ENCODE measurements around the gene TNXB. TPM values are rescaled to one million over a fixed set of nuclear protein-coding genes. Genes with fewer than 3 reads are reported as not detected.

The TNXB gene
- total RNA-seq, 1 experiment from 2014 or later, result 1.8 TPM

Other genes starting within 250 kb of the TNXB start
- 111 TPM for gene NEU1, start 246.5 kb downstream of the TNXB start, total RNA-seq (2021; ENCODE audit: unreplicated experiment)
- 2.7 TPM for gene SLC44A4, start 230.3 kb downstream of the TNXB start, total RNA-seq (2021; ENCODE audit: unreplicated experiment)
- gene EHMT2, start 211.6 kb downstream of the TNXB start, total RNA-seq (2021; ENCODE audit: unreplicated experiment), result 60.4 TPM
- 9.4 TPM for gene ZBTB12, start 207.3 kb downstream of the TNXB start, total RNA-seq (2021; ENCODE audit: unreplicated experiment)
- gene C2, start 181.6 kb downstream of the TNXB start, total RNA-seq (2021; ENCODE audit: unreplicated experiment), result 1.0 TPM
- gene CFB, start 163.2 kb downstream of the TNXB start, total RNA-seq (2021; ENCODE audit: unreplicated experiment), result 5.6 TPM
- gene NELFE, start 150.4 kb downstream of the TNXB start, total RNA-seq (2021; ENCODE audit: unreplicated experiment), result 94.9 TPM
- 121 TPM for gene SKIC2, start 150.2 kb downstream of the TNXB start, total RNA-seq (2021; ENCODE audit: unreplicated experiment)
- gene DXO, start 137.2 kb downstream of the TNXB start, total RNA-seq (2021; ENCODE audit: unreplicated experiment), result 38.1 TPM
- gene C4A, start 127.3 kb downstream of the TNXB start, total RNA-seq (2021; ENCODE audit: unreplicated experiment), result 8.1 TPM
- gene C4B, start 94.5 kb downstream of the TNXB start, total RNA-seq (2021; ENCODE audit: unreplicated experiment), result 8.8 TPM
- gene CYP21A2, start 70.9 kb downstream of the TNXB start, total RNA-seq (2021; ENCODE audit: unreplicated experiment), result 1.1 TPM
- 127 TPM for gene ATF6B, start 18.9 kb upstream of the TNXB start, total RNA-seq (2021; ENCODE audit: unreplicated experiment)
- gene FKBPL, start 20.9 kb upstream of the TNXB start, total RNA-seq (2021; ENCODE audit: unreplicated experiment), result 7.4 TPM
- gene PRRT1, start 42.6 kb upstream of the TNXB start, total RNA-seq (2021; ENCODE audit: unreplicated experiment), result 1.3 TPM
- 20.1 TPM for gene PPT2, start 44.8 kb upstream of the TNXB start, total RNA-seq (2021; ENCODE audit: unreplicated experiment)
- gene EGFL8, start 55.3 kb upstream of the TNXB start, total RNA-seq (2021; ENCODE audit: unreplicated experiment), result 11.1 TPM
- 88.4 TPM for gene AGPAT1, start 66.7 kb upstream of the TNXB start, total RNA-seq (2021; ENCODE audit: unreplicated experiment)
- 82.3 TPM for gene RNF5, start 69.1 kb upstream of the TNXB start, total RNA-seq (2021; ENCODE audit: unreplicated experiment)
- 3.7 TPM for gene AGER, start 74.9 kb upstream of the TNXB start, total RNA-seq (2021; ENCODE audit: unreplicated experiment)
- 76.2 TPM for gene PBX2, start 80.9 kb upstream of the TNXB start, total RNA-seq (2021; ENCODE audit: unreplicated experiment)
- gene GPSM3, start 83.3 kb upstream of the TNXB start, total RNA-seq (2021; ENCODE audit: unreplicated experiment), result 2.0 TPM
- 2.0 TPM for gene NOTCH4, start 114.7 kb upstream of the TNXB start, total RNA-seq (2021; ENCODE audit: unreplicated experiment)